22Rv1 (cell line): ENCODE measurements around the gene TMEM18.

Experiments
- CTCF ChIP-seq: fragments of 450-650 bp; IDR thresholded peaks from 2 replicates; pipeline ENCODE4 v1.5.1; 2017; ENCODE audit warnings: mild to moderate bottlenecking
- ZFX ChIP-seq: fragments of 450-650 bp; IDR thresholded peaks from 2 replicates; pipeline ENCODE4 v1.6.1; 2017; ENCODE audit warnings: antibody characterized with exemption, borderline replicate concordance

- TF ChIP-seq CTCF, result no peak
- no peak for TF ChIP-seq ZFX
These were observed 54.8 kb downstream of the TMEM18 start for GRCh38 chr2:622357-622756.
